DMS153 treated with DMSO at 0.1 percent for 48 hours (cell line): ENCODE measurements around the gene RGCC.
"Not testable (repeated sequence)": the region's sequence is repeated elsewhere in the genome, so short reads cannot be mapped to it uniquely, and the experiment has no call there.

Source experiments
- DNase-seq: peaks from one replicate; lab custom pipeline; 2025; ENCODE audit not compliant: unreplicated experiment; lab: John Stamatoyannopoulos, UW

RGCC gene

GRCh38 chr13:41488124-41488523 lies 30.8 kb downstream of the RGCC start:
- DNase-seq: no peak

- DNase-seq: no peak
Measured at GRCh38 chr13:41490371-41491015, 33.1 kb downstream of the RGCC start.

GRCh38 chr13:41491436-41491835 lies 34.1 kb downstream of the RGCC start:
- DNase-seq: no peak

GRCh38 chr13:41492432-41493260 lies 35.3 kb downstream of the RGCC start:
- no peak for DNase-seq

GRCh38 chr13:41494202-41494601 lies 36.9 kb downstream of the RGCC start:
- no peak for DNase-seq

- no peak for DNase-seq
Measured at GRCh38 chr13:41495044-41495443, 37.7 kb downstream of the RGCC start.

GRCh38 chr13:41496420-41497234 lies 39.3 kb downstream of the RGCC start:
- DNase-seq: no peak

GRCh38 chr13:41497436-41497835 lies 40.1 kb downstream of the RGCC start:
- DNase-seq: no peak

- DNase-seq: no peak
Measured at GRCh38 chr13:41499452-41499851, 42.1 kb downstream of the RGCC start.

GRCh38 chr13:41500511-41500910 lies 43.2 kb downstream of the RGCC start:
- no peak for DNase-seq

GRCh38 chr13:41501281-41501680 lies 43.9 kb downstream of the RGCC start:
- no peak for DNase-seq

GRCh38 chr13:41502031-41502430 lies 44.7 kb downstream of the RGCC start:
- no peak for DNase-seq

- no peak for DNase-seq
Measured at GRCh38 chr13:41502673-41503072, 45.3 kb downstream of the RGCC start.

GRCh38 chr13:41503356-41503755 lies 46.0 kb downstream of the RGCC start:
- DNase-seq: no peak

- not testable (repeated sequence) for DNase-seq
Measured at GRCh38 chr13:41504657-41505056, 47.3 kb downstream of the RGCC start.

GRCh38 chr13:41505209-41505835 lies 48.0 kb downstream of the RGCC start:
- no peak for DNase-seq

- DNase-seq: no peak
Measured at GRCh38 chr13:41506312-41506711, 49.0 kb downstream of the RGCC start.

GRCh38 chr13:41509971-41510370 lies 52.6 kb downstream of the RGCC start:
- DNase-seq: no peak

- no peak for DNase-seq
Measured at GRCh38 chr13:41511827-41512226, 54.5 kb downstream of the RGCC start.

- no peak for DNase-seq
Measured at GRCh38 chr13:41512441-41512840, 55.1 kb downstream of the RGCC start.

GRCh38 chr13:41513600-41513999 lies 56.2 kb downstream of the RGCC start:
- DNase-seq: no peak
